Tibial artery (tissue), 4 donors: ENCODE results near the gene FBXO28.
"Not testable (repeated sequence)": the region's sequence is repeated elsewhere in the genome, so short reads cannot be mapped to it uniquely, and the experiment has no call there.

Source experiments
- DNase-seq, 2 donors: peaks; one replicate each; pipeline ENCODE4 v3.0.0-alpha.2; 2019
- H3K27ac ChIP-seq, 2 donors: fragments of 200-600 bp; sonication (generic) in 1 of 2; 1 replicate in 1 of 2; 2 replicates in 1 of 2; pipeline ENCODE4 v1.5.1; 2018 to 2019; ENCODE audit warnings: mild to moderate bottlenecking in 1 of 2
- H3K27me3 ChIP-seq, 2 donors: fragments of 200-600 bp; sonication (generic) in 1 of 2; one replicate each; pipeline versions ENCODE4 v1.5.1 to v1.6.0; 2016 to 2019
- H3K36me3 ChIP-seq, 3 donors: fragments of 200-600 bp; sonication (generic) in 2 of 3; one replicate each; pipeline ENCODE4 v1.5.1; 2016 to 2019; ENCODE audit warnings: mild to moderate bottlenecking in 2 of 3
- H3K4me1 ChIP-seq, 4 donors: fragments of 200-600 bp; sonication (generic) in 2 of 4; 1 replicate in 3 of 4; 2 replicates in 1 of 4; pipeline ENCODE4 v1.5.1; 2016 to 2019
- H3K4me3 ChIP-seq, 2 donors: fragments of 200-600 bp; sonication (generic) in 1 of 2; 1 replicate in 1 of 2; 2 replicates in 1 of 2; pipeline ENCODE4 v1.5.1; 2018 to 2019; ENCODE audit warnings: mild to moderate bottlenecking in 2 of 2
- H3K9me3 ChIP-seq, 3 donors: fragments of 200-600 bp; sonication (generic) in 1 of 3; one replicate each; pipeline ENCODE4 v1.5.1; 2016 to 2019
- intact Hi-C: fragments of 100-400 bp; cut with DNase I; formaldehyde crosslinking; loops from one replicate; pipeline ENCODE4 v1.15.0; 2023; ENCODE audit warnings: low total_unique reads
- TF ChIP-seq, protein P1 (sequence below), 2 experiments: fragments of 200-600 bp in 1 of 2; fragments of 450-650 bp in 1 of 2; IDR thresholded peaks; one replicate each; pipeline ENCODE4 v1.5.1; 2017 to 2019; ENCODE audit warnings: antibody characterized with exemption in 2 of 2, mild to moderate bottlenecking in 1 of 2, moderate library complexity in 1 of 2

Gene FBXO28

DNA sequence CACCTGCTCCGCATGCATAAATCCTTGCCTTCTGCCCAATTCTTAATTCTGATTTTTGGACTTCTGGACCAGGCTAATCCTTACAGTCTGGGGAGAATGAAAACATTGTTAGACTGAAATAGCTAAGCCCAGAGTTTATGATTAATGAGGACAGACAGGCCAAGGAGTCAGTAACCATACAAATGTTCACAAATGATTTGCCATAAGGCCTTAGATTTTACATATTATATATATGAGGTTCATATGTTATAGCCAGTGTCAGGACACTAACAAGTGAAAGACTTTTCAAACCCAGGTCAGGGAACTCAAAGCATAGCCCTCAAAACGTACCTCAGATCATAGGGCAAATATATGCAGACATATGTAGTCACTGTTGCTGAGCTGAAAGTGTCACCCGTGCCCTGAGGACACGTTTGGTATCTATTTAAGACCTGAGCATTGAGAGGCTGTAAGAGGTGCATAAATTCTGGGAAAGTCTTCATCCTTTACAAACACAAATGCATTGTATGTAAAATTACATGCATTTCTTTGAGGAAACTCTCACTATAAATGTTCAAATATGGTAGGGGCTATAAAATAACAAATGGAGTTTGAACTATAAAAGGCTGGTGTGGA, 45.3 kb upstream of the FBXO28 start:
- TF ChIP-seq, protein P1, sequence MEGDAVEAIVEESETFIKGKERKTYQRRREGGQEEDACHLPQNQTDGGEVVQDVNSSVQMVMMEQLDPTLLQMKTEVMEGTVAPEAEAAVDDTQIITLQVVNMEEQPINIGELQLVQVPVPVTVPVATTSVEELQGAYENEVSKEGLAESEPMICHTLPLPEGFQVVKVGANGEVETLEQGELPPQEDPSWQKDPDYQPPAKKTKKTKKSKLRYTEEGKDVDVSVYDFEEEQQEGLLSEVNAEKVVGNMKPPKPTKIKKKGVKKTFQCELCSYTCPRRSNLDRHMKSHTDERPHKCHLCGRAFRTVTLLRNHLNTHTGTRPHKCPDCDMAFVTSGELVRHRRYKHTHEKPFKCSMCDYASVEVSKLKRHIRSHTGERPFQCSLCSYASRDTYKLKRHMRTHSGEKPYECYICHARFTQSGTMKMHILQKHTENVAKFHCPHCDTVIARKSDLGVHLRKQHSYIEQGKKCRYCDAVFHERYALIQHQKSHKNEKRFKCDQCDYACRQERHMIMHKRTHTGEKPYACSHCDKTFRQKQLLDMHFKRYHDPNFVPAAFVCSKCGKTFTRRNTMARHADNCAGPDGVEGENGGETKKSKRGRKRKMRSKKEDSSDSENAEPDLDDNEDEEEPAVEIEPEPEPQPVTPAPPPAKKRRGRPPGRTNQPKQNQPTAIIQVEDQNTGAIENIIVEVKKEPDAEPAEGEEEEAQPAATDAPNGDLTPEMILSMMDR (IDR thresholded peaks at IDR 0.05) = no peak
- Histone ChIP-seq H3K4me3 (no peak overlapping the region), H3K4me1 (no peaks in the 10 kb centered on the region), H3K9me3 (peaks cover 0 to 1% (median 0%) of the 10 kb centered on the region in 3 donors), H3K36me3 (no peaks in the 10 kb centered on the region), H3K27me3 (peaks cover 0 to 4% of the 10 kb centered on the region in 2 donors), H3K27ac (no peak overlapping the region)
- DNase-seq = no peak
- intact Hi-C loops = no loop called here

DNA sequence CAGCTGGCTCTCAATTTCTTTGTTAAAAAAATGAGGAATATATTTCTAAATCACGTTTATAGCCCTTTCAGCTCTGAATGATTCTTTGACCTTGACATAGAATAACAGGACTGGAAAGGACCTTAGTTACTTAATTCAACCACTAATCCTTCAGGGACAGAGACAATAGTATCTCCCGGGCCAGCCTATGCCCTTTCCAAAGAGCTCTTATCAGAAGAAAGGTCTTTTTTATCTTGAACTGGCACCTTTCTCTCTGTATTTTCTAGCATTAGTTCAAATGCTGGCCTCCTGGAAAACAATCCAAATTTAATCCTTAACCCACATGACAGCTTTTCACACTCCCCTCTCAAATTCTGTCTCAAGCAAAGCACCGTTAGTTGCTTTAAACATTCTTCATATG, 44.8 kb upstream of the FBXO28 start:
- Histone ChIP-seq H3K36me3 (no peaks in the 10 kb centered on the region), H3K27me3 (peaks cover 0 to 2% of the 10 kb centered on the region in 2 donors), H3K4me1 (no peaks in the 10 kb centered on the region), H3K9me3 (peaks cover 0 to 4% (median 0%) of the 10 kb centered on the region in 3 donors), H3K27ac (no peak overlapping the region), H3K4me3 (no peak overlapping the region)
- DNase-seq = no peak
- intact Hi-C loops = no loop called here
- TF ChIP-seq, protein P1 (IDR thresholded peaks at IDR 0.05) = no peak

DNA sequence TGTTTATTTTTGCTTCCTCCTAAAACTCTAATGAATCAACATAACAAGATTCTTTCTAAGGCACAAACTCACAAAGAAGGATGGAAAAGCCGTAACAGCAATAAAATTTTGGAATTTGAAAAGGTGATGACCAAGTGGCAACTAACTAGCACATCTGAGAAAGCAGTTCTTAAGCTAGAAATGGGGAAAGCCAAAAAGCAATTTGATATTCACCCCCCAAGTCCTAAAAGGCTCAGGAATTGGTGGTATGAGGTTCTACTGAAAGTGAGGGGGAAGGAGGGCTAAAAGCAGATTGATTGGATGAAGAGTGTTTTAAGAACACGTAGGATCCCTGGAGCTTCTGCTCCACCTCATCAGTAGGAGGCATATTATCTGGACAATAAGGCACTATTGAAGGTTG, 43.4 kb upstream of the FBXO28 start:
- Histone ChIP-seq H3K4me1 (no peaks in the 10 kb centered on the region), H3K27me3 (peaks cover 0 to 2% of the 10 kb centered on the region in 2 donors), H3K36me3 (no peaks in the 10 kb centered on the region), H3K27ac (no peak overlapping the region), H3K9me3 (peaks cover 0 to 4% (median 0%) of the 10 kb centered on the region in 3 donors), H3K4me3 (no peak overlapping the region)
- intact Hi-C loops = no loop called here
- DNase-seq = no peak
- TF ChIP-seq, protein P1 (IDR thresholded peaks at IDR 0.05) = no peak

DNA sequence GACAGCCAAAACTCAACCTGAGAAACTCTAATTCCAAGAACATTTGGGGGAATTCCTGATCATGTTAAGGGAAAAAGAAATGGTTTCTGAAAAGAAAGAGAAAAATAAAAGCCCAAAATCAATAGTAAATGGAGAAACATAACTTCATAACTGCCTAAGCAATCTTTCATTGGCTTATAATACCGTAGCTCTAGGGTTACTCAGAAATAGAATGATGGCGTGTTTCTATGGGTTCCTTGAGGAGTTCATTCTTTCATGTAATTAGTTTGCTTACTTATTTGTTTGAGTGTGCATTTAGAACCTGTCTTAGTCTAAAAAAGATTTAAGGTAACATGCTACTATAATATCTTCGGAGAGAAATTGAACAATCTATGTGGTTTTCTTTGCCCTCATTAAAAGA, 37.5 kb upstream of the FBXO28 start:
- H3K9me3 ChIP-seq = peaks cover 0 to 4% (median 0%) of the 10 kb centered on the region in 3 donors
- H3K27ac ChIP-seq = no peak overlapping the region
- H3K4me1 ChIP-seq = no peaks in the 10 kb centered on the region
- no peak for DNase-seq
- intact Hi-C loops = no loop called here
- H3K4me3 ChIP-seq = no peak overlapping the region
- TF ChIP-seq, protein P1 (IDR thresholded peaks at IDR 0.05) = no peak
- H3K36me3 ChIP-seq = no peaks in the 10 kb centered on the region
- H3K27me3 ChIP-seq = peaks cover 0 to 3% of the 10 kb centered on the region in 2 donors

DNA sequence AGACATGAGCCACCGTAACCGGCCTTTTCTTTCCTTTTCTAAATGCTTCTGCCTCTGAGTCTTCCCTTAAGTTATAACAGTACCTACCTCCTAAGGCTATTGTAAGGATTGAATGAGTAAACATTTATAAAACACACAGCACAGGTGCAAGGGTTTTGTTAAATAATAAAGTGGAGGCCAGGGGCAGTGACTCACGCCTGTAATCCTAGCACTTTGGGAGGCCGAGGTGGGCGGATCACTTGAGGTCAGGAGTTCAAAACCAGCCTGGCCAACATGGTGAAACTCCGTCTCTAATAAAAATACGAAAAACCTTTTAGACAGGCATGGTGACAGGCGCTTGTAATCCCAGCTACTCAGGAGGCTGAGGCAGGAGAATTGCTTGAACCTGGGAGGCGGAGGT, 34.3 kb upstream of the FBXO28 start:
- H3K27me3 ChIP-seq, H3K9me3 ChIP-seq, H3K4me1 ChIP-seq, H3K4me3 ChIP-seq, H3K27ac ChIP-seq, H3K36me3 ChIP-seq, intact Hi-C loops, DNase-seq: not testable (repeated sequence)

DNA sequence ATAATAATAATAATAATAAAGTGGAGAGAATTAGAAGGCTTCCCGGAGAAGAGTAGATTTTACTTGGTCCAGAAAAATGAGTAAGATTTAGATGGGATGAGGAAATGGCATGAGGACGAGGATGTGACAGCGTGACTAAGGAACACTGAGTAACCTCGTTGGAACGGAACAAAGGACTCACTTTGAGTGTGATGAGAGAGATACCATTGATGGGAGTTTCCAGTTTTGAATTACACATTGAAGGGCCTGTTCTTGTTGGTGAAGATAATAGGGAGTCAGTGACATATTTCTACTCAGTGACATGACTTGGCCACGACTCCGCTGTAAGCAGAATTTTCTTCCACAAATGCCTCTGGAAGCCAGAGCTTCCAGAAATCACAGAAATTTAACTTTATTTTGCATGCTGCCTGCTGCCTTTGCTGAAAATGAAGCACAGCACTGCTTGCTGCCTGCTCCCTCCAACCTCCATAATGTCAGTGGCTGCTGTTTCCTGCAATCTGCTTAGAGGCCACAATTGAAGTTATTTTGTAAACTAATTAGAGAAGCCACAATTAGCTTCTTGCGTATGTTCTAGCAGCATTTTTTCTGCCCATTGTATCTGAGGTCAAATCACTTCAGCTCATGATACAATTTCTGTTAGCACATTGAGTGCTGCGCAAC, 33.7 kb upstream of the FBXO28 start:
- no peak for DNase-seq
- intact Hi-C loops = no loop called here
- Histone ChIP-seq H3K4me3 (no peak overlapping the region), H3K9me3 (no peaks in the 10 kb centered on the region), H3K27ac (no peak overlapping the region), H3K36me3 (no peaks in the 10 kb centered on the region), H3K4me1 (no peaks in the 10 kb centered on the region), H3K27me3 (peaks cover 0 to 3% of the 10 kb centered on the region in 2 donors)
- TF ChIP-seq, protein P1 (IDR thresholded peaks at IDR 0.05) = no peak
